Measurements from ENCODE around the gene LMNA.

- no peak for TF ChIP-seq POLR2A (IDR thresholded peaks at IDR 0.05)
- TF ChIP-seq CTCF (IDR thresholded peaks at IDR 0.05): no peak
Observed at GRCh38 chr1:156080241-156080862, 34.2 kb upstream of the LMNA start.
